Measurements from ENCODE around the gene ATF7IP2. TPM values are rescaled to one million over a fixed set of nuclear protein-coding genes. Genes with fewer than 3 reads are reported as not detected.

Gene ATF7IP2
- total RNA-seq, 1 experiment from 2014 or later: 25.2 TPM

DNA sequence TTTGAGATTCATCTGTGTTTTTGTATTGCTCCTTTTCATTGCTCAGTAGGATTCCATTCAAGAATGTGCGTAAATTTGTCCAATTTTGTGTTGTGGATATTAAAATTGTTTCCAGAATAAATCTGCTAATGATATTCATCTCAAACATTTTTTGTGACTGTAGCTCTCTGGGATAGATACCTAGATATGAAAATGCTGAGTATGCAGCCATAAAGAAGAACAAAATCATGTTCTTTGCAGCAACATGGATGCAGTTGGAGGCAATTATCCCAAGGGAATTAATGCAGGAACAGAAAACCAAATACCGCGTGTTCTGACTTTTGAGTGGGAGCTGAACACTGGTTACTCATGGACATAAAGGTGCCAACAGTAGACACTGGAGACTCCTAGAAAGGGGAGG is 40.2 kb upstream of the ATF7IP2 start:
- TF ChIP-seq POLR2AphosphoS5 (IDR thresholded peaks at IDR 0.05; ENCODE audit: low read depth, low read length): no peak
- TF ChIP-seq, protein P1, sequence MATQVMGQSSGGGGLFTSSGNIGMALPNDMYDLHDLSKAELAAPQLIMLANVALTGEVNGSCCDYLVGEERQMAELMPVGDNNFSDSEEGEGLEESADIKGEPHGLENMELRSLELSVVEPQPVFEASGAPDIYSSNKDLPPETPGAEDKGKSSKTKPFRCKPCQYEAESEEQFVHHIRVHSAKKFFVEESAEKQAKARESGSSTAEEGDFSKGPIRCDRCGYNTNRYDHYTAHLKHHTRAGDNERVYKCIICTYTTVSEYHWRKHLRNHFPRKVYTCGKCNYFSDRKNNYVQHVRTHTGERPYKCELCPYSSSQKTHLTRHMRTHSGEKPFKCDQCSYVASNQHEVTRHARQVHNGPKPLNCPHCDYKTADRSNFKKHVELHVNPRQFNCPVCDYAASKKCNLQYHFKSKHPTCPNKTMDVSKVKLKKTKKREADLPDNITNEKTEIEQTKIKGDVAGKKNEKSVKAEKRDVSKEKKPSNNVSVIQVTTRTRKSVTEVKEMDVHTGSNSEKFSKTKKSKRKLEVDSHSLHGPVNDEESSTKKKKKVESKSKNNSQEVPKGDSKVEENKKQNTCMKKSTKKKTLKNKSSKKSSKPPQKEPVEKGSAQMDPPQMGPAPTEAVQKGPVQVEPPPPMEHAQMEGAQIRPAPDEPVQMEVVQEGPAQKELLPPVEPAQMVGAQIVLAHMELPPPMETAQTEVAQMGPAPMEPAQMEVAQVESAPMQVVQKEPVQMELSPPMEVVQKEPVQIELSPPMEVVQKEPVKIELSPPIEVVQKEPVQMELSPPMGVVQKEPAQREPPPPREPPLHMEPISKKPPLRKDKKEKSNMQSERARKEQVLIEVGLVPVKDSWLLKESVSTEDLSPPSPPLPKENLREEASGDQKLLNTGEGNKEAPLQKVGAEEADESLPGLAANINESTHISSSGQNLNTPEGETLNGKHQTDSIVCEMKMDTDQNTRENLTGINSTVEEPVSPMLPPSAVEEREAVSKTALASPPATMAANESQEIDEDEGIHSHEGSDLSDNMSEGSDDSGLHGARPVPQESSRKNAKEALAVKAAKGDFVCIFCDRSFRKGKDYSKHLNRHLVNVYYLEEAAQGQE (IDR thresholded peaks at IDR 0.05; ENCODE audit: insufficient read depth in 1 of 2, low read depth in 2 of 2, low read length in 1 of 2): no peak
- TF ChIP-seq TCF7L2 (IDR thresholded peaks at IDR 0.05; ENCODE audit: low read depth, low read length): no peak
- TF ChIP-seq, protein P2, sequence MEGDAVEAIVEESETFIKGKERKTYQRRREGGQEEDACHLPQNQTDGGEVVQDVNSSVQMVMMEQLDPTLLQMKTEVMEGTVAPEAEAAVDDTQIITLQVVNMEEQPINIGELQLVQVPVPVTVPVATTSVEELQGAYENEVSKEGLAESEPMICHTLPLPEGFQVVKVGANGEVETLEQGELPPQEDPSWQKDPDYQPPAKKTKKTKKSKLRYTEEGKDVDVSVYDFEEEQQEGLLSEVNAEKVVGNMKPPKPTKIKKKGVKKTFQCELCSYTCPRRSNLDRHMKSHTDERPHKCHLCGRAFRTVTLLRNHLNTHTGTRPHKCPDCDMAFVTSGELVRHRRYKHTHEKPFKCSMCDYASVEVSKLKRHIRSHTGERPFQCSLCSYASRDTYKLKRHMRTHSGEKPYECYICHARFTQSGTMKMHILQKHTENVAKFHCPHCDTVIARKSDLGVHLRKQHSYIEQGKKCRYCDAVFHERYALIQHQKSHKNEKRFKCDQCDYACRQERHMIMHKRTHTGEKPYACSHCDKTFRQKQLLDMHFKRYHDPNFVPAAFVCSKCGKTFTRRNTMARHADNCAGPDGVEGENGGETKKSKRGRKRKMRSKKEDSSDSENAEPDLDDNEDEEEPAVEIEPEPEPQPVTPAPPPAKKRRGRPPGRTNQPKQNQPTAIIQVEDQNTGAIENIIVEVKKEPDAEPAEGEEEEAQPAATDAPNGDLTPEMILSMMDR (IDR thresholded peaks at IDR 0.05): no peak
- TF ChIP-seq SIN3A (IDR thresholded peaks at IDR 0.05; ENCODE audit: borderline replicate concordance, insufficient read depth, low read depth, low read length): no peak
- H3K9me3 ChIP-seq (ENCODE audit: control insufficient read depth, insufficient read depth, low read depth, low read length): peaks cover 5% of the 10 kb centered on the region; the same call in 1 of the 2 replicates
- no peaks in the 10 kb centered on the region for H3K36me3 ChIP-seq (ENCODE audit: control insufficient read depth, insufficient read depth, low read length)
- no TSS peak for BruUV-seq (replicated peaks)
- DNase-seq (ENCODE audit: low read depth, low spot score): no peak
- no peak overlapping the region for H3K4me3 ChIP-seq (ENCODE audit: low read depth in 2 of 2, low read length in 2 of 2)
- H3K27me3 ChIP-seq (ENCODE audit: control insufficient read depth, insufficient read depth, low read length): no peaks in the 10 kb centered on the region
- no peak for ATAC-seq
- in situ Hi-C loops (cut with HindIII; ENCODE audit: low pct_unique_long_range_greater_than_20kb, low sequenced_read_pairs): no loop called here
- no peaks in the 10 kb centered on the region for H3K4me1 ChIP-seq (ENCODE audit: control insufficient read depth, insufficient read depth, low read length)
- H3K27ac ChIP-seq (ENCODE audit: low read length): no peak overlapping the region
- POLR2A ChIA-PET: no interaction called here
- CTCF ChIA-PET: no interaction called here
- intact Hi-C loops (cut with micrococcal nuclease; ENCODE audit: unreplicated experiment): no loop called here

DNA sequence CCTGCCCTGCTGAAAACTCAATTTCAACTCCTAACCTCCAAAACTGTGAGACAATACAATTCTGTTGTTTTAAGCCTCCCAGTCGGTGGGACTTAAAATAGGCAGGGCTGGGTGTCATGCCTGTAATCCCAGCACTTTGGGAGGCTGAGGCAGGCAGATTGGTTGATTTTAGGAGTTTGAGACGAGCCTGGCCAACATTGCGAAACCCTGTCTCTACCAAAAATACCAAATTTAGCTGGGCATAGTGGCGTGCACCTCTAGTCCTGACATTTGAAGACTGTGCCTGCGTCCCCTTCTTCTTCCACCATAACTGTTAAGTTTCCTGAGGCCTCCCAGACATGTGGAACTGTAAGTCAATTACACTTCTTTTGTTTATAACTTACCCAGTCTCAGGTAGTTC is 36.0 kb upstream of the ATF7IP2 start:
- no peak overlapping the region for H3K4me3 ChIP-seq (ENCODE audit: low read depth in 2 of 2, low read length in 2 of 2)
- H3K4me1 ChIP-seq (ENCODE audit: control insufficient read depth, insufficient read depth, low read length): no peaks in the 10 kb centered on the region
- POLR2A ChIA-PET: no interaction called here
- DNase-seq (ENCODE audit: low read depth, low spot score) (no peak), ATAC-seq (no peak)
- no TSS peak for BruUV-seq (replicated peaks)
- H3K27ac ChIP-seq (ENCODE audit: low read length): no peak overlapping the region
- intact Hi-C loops (cut with micrococcal nuclease; ENCODE audit: unreplicated experiment): no loop called here
- H3K27me3 ChIP-seq (ENCODE audit: control insufficient read depth, insufficient read depth, low read length): no peaks in the 10 kb centered on the region
- H3K36me3 ChIP-seq (ENCODE audit: control insufficient read depth, insufficient read depth, low read length): no peaks in the 10 kb centered on the region
- in situ Hi-C loops (cut with HindIII; ENCODE audit: low pct_unique_long_range_greater_than_20kb, low sequenced_read_pairs): no loop called here
- no peaks in the 10 kb centered on the region for H3K9me3 ChIP-seq (ENCODE audit: control insufficient read depth, insufficient read depth, low read depth, low read length)
- TF ChIP-seq, protein P1 (IDR thresholded peaks at IDR 0.05; ENCODE audit: insufficient read depth in 1 of 2, low read depth in 2 of 2, low read length in 1 of 2): no peak
- TF ChIP-seq, protein P2 (IDR thresholded peaks at IDR 0.05): no peak
- TF ChIP-seq SIN3A (IDR thresholded peaks at IDR 0.05; ENCODE audit: borderline replicate concordance, insufficient read depth, low read depth, low read length): no peak
- no peak for TF ChIP-seq POLR2AphosphoS5 (IDR thresholded peaks at IDR 0.05; ENCODE audit: low read depth, low read length)
- TF ChIP-seq TCF7L2 (IDR thresholded peaks at IDR 0.05; ENCODE audit: low read depth, low read length): no peak
- CTCF ChIA-PET: no interaction called here
